NCI-H69 (cell line): ENCODE data around the gene CBFA2T3.

Experiments
- DNase-seq: peaks from one replicate; lab custom pipeline; 2025; lab: John Stamatoyannopoulos, UW

The CBFA2T3 gene

GRCh38 chr16:88939245-88939971 is 37.6 kb downstream of the CBFA2T3 start:
- no peak for DNase-seq

GRCh38 chr16:88938777-88939244 is 38.2 kb downstream of the CBFA2T3 start:
- no peak for DNase-seq

- DNase-seq, result no peak
These were observed 38.8 kb downstream of the CBFA2T3 start for GRCh38 chr16:88938119-88938776.

GRCh38 chr16:88937206-88937621 is 39.8 kb downstream of the CBFA2T3 start:
- DNase-seq, result no peak

GRCh38 chr16:88936556-88937205 is 40.3 kb downstream of the CBFA2T3 start:
- DNase-seq, result no peak

GRCh38 chr16:88936008-88936555 is 40.9 kb downstream of the CBFA2T3 start:
- peak; percentile 66 for DNase-seq

- DNase-seq, result no peak
These were observed 42.8 kb downstream of the CBFA2T3 start for GRCh38 chr16:88934066-88934667.

GRCh38 chr16:88932929-88933328 is 44.1 kb downstream of the CBFA2T3 start:
- DNase-seq, result no peak

GRCh38 chr16:88931936-88932335 is 45.1 kb downstream of the CBFA2T3 start:
- DNase-seq, result no peak

- no peak for DNase-seq
These were observed 45.6 kb downstream of the CBFA2T3 start for GRCh38 chr16:88931373-88931900.

- no peak for DNase-seq
These were observed 46.3 kb downstream of the CBFA2T3 start for GRCh38 chr16:88930716-88931115.

GRCh38 chr16:88929091-88929445 is 47.9 kb downstream of the CBFA2T3 start:
- peak; percentile 81 for DNase-seq

GRCh38 chr16:88928405-88929090 is 48.5 kb downstream of the CBFA2T3 start:
- peak; percentile 80 for DNase-seq

- DNase-seq, result peak; percentile 12
These were observed 49.3 kb downstream of the CBFA2T3 start for GRCh38 chr16:88927661-88928060.

GRCh38 chr16:88927010-88927409 is 50.0 kb downstream of the CBFA2T3 start:
- peak; percentile 23 for DNase-seq

GRCh38 chr16:88926374-88926990 is 50.5 kb downstream of the CBFA2T3 start:
- no peak for DNase-seq

GRCh38 chr16:88925540-88925887 is 51.5 kb downstream of the CBFA2T3 start:
- DNase-seq, result no peak

GRCh38 chr16:88924834-88925539 is 52.0 kb downstream of the CBFA2T3 start:
- DNase-seq, result peak; percentile 90

- peak; percentile 59 for DNase-seq
These were observed 52.8 kb downstream of the CBFA2T3 start for GRCh38 chr16:88923926-88924833.
